Measurements from ENCODE around the gene THAP3. TPM values are rescaled to one million over a fixed set of nuclear protein-coding genes. Genes with fewer than 3 reads are reported as not detected.

THAP3 gene
- total RNA-seq, 4 donors from 2014 or later = 16.3 to 36.9 (median 27.7) TPM

- Histone ChIP-seq H3K36me3 (peaks cover 0 to 71% of the 10 kb centered on the region in 2 donors), H3K4me3 (no peak overlapping the region), H3K27me3 (no peaks in the 10 kb centered on the region), H3K4me1 (no peaks in the 10 kb centered on the region), H3K9me3 (no peaks in the 10 kb centered on the region), H3K27ac (no peak overlapping the region)
- WGBS, 2 donors (ENCODE audit: low coverage in 1 of 2) = 68 to 86% methylated on average over 4 to 5 of the region's 6 CpGs
- no peak for TF ChIP-seq POLR2AphosphoS5 (IDR thresholded peaks at IDR 0.05)
- TF ChIP-seq POLR2A (IDR thresholded peaks at IDR 0.05) = no peak
- TF ChIP-seq CTCF (IDR thresholded peaks at IDR 0.05) = no peak
- no peak for TF ChIP-seq EP300 (IDR thresholded peaks at IDR 0.05)
- no peak for ATAC-seq
Measured at GRCh38 chr1:6648556-6648955, 23.9 kb downstream of the THAP3 start.

- Histone ChIP-seq H3K4me3 (no peak overlapping the region), H3K4me1 (no peaks in the 10 kb centered on the region), H3K27me3 (no peaks in the 10 kb centered on the region), H3K36me3 (peaks cover 0 to 61% of the 10 kb centered on the region in 2 donors), H3K9me3 (no peaks in the 10 kb centered on the region), H3K27ac (no peak overlapping the region)
- ATAC-seq = no peak
- no peak for TF ChIP-seq POLR2A (IDR thresholded peaks at IDR 0.05)
- no peak for TF ChIP-seq POLR2AphosphoS5 (IDR thresholded peaks at IDR 0.05)
- no peak for TF ChIP-seq EP300 (IDR thresholded peaks at IDR 0.05)
- no peak for TF ChIP-seq CTCF (IDR thresholded peaks at IDR 0.05)
- WGBS, 2 donors (ENCODE audit: low coverage in 1 of 2) = 91 to 93% methylated on average over 4 to 5 of the region's 17 CpGs
Measured at GRCh38 chr1:6651909-6652308, 27.2 kb downstream of the THAP3 start.

- no peaks in the 10 kb centered on the region for H3K4me1 ChIP-seq
- no peak for ATAC-seq
- no peak overlapping the region for H3K4me3 ChIP-seq
- WGBS, 2 donors (ENCODE audit: low coverage in 1 of 2) = 62 to 85% methylated on average over 3 to 6 of the region's 6 CpGs
- H3K9me3 ChIP-seq = no peaks in the 10 kb centered on the region
- H3K27me3 ChIP-seq = no peaks in the 10 kb centered on the region
- peaks cover 0 to 70% of the 10 kb centered on the region in 2 donors for H3K36me3 ChIP-seq
- H3K27ac ChIP-seq = no peak overlapping the region
- no peak for TF ChIP-seq POLR2AphosphoS5 (IDR thresholded peaks at IDR 0.05)
- TF ChIP-seq EP300 (IDR thresholded peaks at IDR 0.05) = no peak
- no peak for TF ChIP-seq POLR2A (IDR thresholded peaks at IDR 0.05)
- TF ChIP-seq CTCF (IDR thresholded peaks at IDR 0.05) = no peak
Measured at GRCh38 chr1:6652986-6653385, 28.3 kb downstream of the THAP3 start.

GRCh38 chr1:6653436-6654290, 29.0 kb downstream of the THAP3 start:
- no peak overlapping the region for H3K27ac ChIP-seq
- no peaks in the 10 kb centered on the region for H3K4me1 ChIP-seq
- no peaks in the 10 kb centered on the region for H3K9me3 ChIP-seq
- H3K36me3 ChIP-seq = peaks cover 0 to 73% of the 10 kb centered on the region in 2 donors
- TF ChIP-seq POLR2AphosphoS5 (IDR thresholded peaks at IDR 0.05) (no peak), EP300 (IDR thresholded peaks at IDR 0.05) (no peak), POLR2A (IDR thresholded peaks at IDR 0.05) (no peak), CTCF (IDR thresholded peaks at IDR 0.05) (no peak)
- ATAC-seq = no peak
- no peak overlapping the region for H3K4me3 ChIP-seq
- 86 to 91% methylated on average over 6 to 18 of the region's 23 CpGs for WGBS, 2 donors (ENCODE audit: low coverage in 1 of 2)
- H3K27me3 ChIP-seq = no peaks in the 10 kb centered on the region

- Histone ChIP-seq H3K27ac (no peak overlapping the region), H3K4me3 (no peak overlapping the region), H3K9me3 (no peaks in the 10 kb centered on the region), H3K4me1 (no peaks in the 10 kb centered on the region), H3K27me3 (no peaks in the 10 kb centered on the region), H3K36me3 (peaks cover 0 to 43% of the 10 kb centered on the region in 2 donors)
- WGBS, 2 donors (ENCODE audit: low coverage in 1 of 2) = 68 to 100% methylated on average over 1 to 4 of the region's 6 CpGs
- TF ChIP-seq POLR2AphosphoS5 (IDR thresholded peaks at IDR 0.05) = no peak
- TF ChIP-seq POLR2A (IDR thresholded peaks at IDR 0.05) = no peak
- TF ChIP-seq CTCF (IDR thresholded peaks at IDR 0.05) = no peak
- no peak for TF ChIP-seq EP300 (IDR thresholded peaks at IDR 0.05)
- no peak for ATAC-seq
Measured at GRCh38 chr1:6657138-6657537, 32.5 kb downstream of the THAP3 start.

Data from gastroesophageal sphincter (tissue), 4 donors.